Karpas-422 (cell line): ENCODE data around the gene GSPT1. TPM values are rescaled to one million over a fixed set of nuclear protein-coding genes. Genes with fewer than 3 reads are reported as not detected.

Experiments
- DNase-seq: peaks from one replicate; pipeline ENCODE4 v3.0.0-alpha.2; 2015
- H2AFZ ChIP-seq: fragments of 200-600 bp; sonication (generic); 2 replicates; pipeline ENCODE4 v1.6.1; 2014; ENCODE audit warnings: antibody characterized with exemption, low read length, mixed read lengths
- H3K27ac ChIP-seq: fragments of 200-600 bp; sonication (generic); 2 replicates; pipeline ENCODE4 v1.5.1; 2014; ENCODE audit warnings: mild to moderate bottlenecking, low read length, moderate library complexity
- H3K27me3 ChIP-seq: fragments of 200-600 bp; sonication (generic); 2 replicates; pipeline ENCODE4 v1.6.1; 2014; ENCODE audit warnings: low read length, mixed read lengths
- H3K36me3 ChIP-seq: fragments of 200-600 bp; sonication (generic); 2 replicates; pipeline ENCODE4 v1.6.1; 2014; ENCODE audit warnings: low read length, mixed read lengths; ENCODE audit not compliant: insufficient read depth
- H3K4me1 ChIP-seq: fragments of 200-600 bp; sonication (generic); 2 replicates; pipeline ENCODE4 v1.6.1; 2014; ENCODE audit warnings: mild to moderate bottlenecking, low read length, mixed read lengths
- H3K4me2 ChIP-seq: fragments of 200-600 bp; sonication (generic); 2 replicates; pipeline ENCODE4 v1.6.1; 2014; ENCODE audit warnings: low read length, low read depth, mild to moderate bottlenecking; ENCODE audit not compliant: poor library complexity, severe bottlenecking
- H3K4me3 ChIP-seq: fragments of 200-600 bp; sonication (generic); 2 replicates; pipeline ENCODE4 v1.5.1; 2014; ENCODE audit warnings: mild to moderate bottlenecking, antibody characterized with exemption, low read length, mixed read lengths
- H3K79me2 ChIP-seq: fragments of 200-600 bp; sonication (generic); 2 replicates; pipeline ENCODE4 v1.6.1; 2014; ENCODE audit warnings: mild to moderate bottlenecking, low read length, mixed read lengths
- H3K9ac ChIP-seq: fragments of 200-600 bp; sonication (generic); 2 replicates; pipeline ENCODE4 v1.6.0; 2014; ENCODE audit warnings: low read length
- H3K9me2 ChIP-seq: fragments of 200-600 bp; sonication (generic), shearing (Covaris generic); replicated peaks from 2 replicates; pipeline ENCODE4 v1.6.0; 2014; ENCODE audit warnings: mild to moderate bottlenecking, low read length, moderate library complexity; ENCODE audit not compliant: insufficient read depth
- H3K9me3 ChIP-seq: fragments of 300-700, 200-600 bp; sonication (generic); 2 replicates; pipeline ENCODE4 v1.6.1; 2014; ENCODE audit warnings: low read length, mixed read lengths
- H4K20me1 ChIP-seq: fragments of 200-600 bp; sonication (generic); 2 replicates; pipeline ENCODE4 v1.6.1; 2014; ENCODE audit warnings: mild to moderate bottlenecking, antibody characterized with exemption, low read length, low read depth; ENCODE audit not compliant: insufficient read depth
- total RNA-seq: library from RNA; depleted of rRNA; stranded (reverse); fragments of >200 nt; shearing (Covaris generic); gene quantifications from 2 replicates; pipeline ENCODE4 v1.2.3, GENCODE V29; 2014; ENCODE audit warnings: low replicate concordance

Gene GSPT1
- total RNA-seq, 1 experiment from 2014 or later: 80.2 TPM

DNA sequence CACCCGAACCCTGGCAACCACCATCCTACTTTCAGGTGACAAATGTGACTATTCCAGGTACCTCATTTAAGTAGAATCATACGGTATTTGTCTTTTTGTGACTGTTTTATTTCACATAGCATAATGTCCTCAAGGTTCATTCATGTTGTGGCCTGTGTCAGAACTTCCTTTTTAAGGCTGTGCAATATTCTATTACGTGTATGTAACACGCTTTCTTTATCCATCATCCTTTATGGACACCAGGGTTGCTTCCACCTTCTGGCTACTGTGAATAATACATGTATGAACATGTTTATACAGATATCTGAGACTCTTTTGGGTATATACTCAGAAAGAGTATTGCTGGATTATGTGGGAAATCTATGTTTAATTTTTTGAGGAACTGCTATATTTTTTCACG lies 35.7 kb downstream of the GSPT1 start:
- Histone ChIP-seq H3K27ac (no peak overlapping the region), H3K36me3 (peaks cover 56% of the 10 kb centered on the region), H3K9me3 (no peaks in the 10 kb centered on the region), H3K9me2 (no peaks in the 10 kb centered on the region), H3K4me3 (no peak overlapping the region), H4K20me1 (0 out of 2 replicates have a peak, but pooled peaks cover 4% of the 10 kb centered on the region), H3K9ac (no peak overlapping the region), H2AFZ (no peak overlapping the region), H3K4me2 (no peak overlapping the region), H3K4me1 (no peaks in the 10 kb centered on the region), H3K79me2 (peaks cover 34% of the 10 kb centered on the region), H3K27me3 (no peaks in the 10 kb centered on the region)
- no peak for DNase-seq

DNA sequence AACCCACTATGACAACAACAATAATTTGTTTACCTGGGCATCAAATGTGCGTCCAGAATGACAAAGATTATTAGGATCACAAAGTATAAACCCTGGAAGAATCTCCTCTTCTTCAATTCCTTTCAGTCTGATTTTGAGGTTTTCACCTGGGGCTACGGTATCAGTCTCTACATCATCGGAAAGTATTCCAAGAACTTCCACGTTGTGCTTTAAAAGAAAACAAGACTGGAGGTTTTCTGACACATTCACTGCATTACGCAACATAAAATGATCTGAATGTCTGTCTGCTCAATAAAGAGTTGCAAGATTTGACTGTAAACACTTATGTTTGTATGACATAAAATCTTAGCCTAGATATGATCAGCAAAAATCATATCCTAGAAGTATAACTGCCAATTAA lies 38.4 kb downstream of the GSPT1 start:
- Histone ChIP-seq H3K4me3 (no peak overlapping the region), H2AFZ (no peak overlapping the region), H3K9me3 (no peaks in the 10 kb centered on the region), H3K9ac (no peak overlapping the region), H3K27ac (no peak overlapping the region), H3K4me2 (no peak overlapping the region), H4K20me1 (0 out of 2 replicates have a peak, but pooled peaks cover 4% of the 10 kb centered on the region), H3K27me3 (no peaks in the 10 kb centered on the region), H3K36me3 (peaks cover 60% of the 10 kb centered on the region), H3K4me1 (no peaks in the 10 kb centered on the region), H3K79me2 (peaks cover 33% of the 10 kb centered on the region), H3K9me2 (no peaks in the 10 kb centered on the region)
- DNase-seq: no peak

DNA sequence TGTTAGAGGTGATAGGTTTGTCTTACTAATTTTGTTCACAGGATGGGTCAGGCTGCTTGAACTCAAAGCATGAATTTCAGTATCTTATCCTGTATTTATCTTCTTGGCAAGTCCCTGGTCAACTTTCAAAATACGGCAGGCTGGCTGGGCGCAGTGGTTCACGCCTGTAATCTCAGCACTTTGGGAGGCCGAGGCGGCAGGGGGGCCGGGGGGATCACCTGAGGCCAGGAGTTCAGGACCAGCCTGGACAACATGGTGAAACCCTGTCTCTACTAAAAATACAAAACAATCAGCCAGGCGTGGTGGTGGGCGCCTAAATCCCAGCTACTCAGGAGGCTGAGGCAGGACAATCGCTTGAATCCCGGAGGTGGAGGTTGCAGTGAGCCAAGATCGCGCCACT lies 39.5 kb downstream of the GSPT1 start:
- H3K9me2 ChIP-seq: no peaks in the 10 kb centered on the region
- no peaks in the 10 kb centered on the region for H3K9me3 ChIP-seq
- H3K4me2 ChIP-seq: no peak overlapping the region
- H3K9ac ChIP-seq: no peak overlapping the region
- no peak overlapping the region for H3K27ac ChIP-seq
- no peaks in the 10 kb centered on the region for H3K27me3 ChIP-seq
- peaks cover 35% of the 10 kb centered on the region for H3K79me2 ChIP-seq
- no peak overlapping the region for H3K4me3 ChIP-seq
- DNase-seq: no peak
- H3K4me1 ChIP-seq: peaks cover 4% of the 10 kb centered on the region; the same call in 1 of the 2 replicates
- H4K20me1 ChIP-seq: 0 out of 2 replicates have a peak, but pooled peaks cover 4% of the 10 kb centered on the region
- peaks cover 59% of the 10 kb centered on the region for H3K36me3 ChIP-seq
- H2AFZ ChIP-seq: no peak overlapping the region

DNA sequence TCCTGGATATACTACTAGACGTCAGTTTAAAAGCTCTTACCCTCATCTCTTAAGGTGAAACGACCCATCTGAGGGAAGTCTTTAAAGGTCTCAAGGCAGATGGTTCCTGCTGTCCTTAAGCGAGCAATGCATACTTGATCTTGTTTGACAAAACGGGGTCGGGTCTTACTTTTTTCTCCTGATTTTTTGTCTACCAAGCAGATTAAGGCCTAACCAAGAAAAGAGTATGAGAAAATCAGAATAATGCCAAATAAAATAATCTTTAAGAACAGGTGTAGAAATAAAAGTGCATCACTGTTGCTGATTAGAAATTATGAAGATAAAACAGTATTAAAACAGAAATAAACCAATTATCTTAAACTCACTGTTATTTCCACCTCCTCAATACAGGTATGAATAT lies 40.0 kb downstream of the GSPT1 start:
- Histone ChIP-seq H3K9me3 (no peaks in the 10 kb centered on the region), H3K79me2 (peaks cover 36% of the 10 kb centered on the region), H2AFZ (no peak overlapping the region), H3K36me3 (peaks cover 61% of the 10 kb centered on the region), H4K20me1 (0 out of 2 replicates have a peak, but pooled peaks cover 4% of the 10 kb centered on the region), H3K4me3 (no peak overlapping the region), H3K4me2 (no peak overlapping the region), H3K4me1 (peaks cover 4% of the 10 kb centered on the region; the same call in 1 of the 2 replicates), H3K27me3 (no peaks in the 10 kb centered on the region), H3K27ac (no peak overlapping the region), H3K9me2 (no peaks in the 10 kb centered on the region), H3K9ac (no peak overlapping the region)
- no peak for DNase-seq

DNA sequence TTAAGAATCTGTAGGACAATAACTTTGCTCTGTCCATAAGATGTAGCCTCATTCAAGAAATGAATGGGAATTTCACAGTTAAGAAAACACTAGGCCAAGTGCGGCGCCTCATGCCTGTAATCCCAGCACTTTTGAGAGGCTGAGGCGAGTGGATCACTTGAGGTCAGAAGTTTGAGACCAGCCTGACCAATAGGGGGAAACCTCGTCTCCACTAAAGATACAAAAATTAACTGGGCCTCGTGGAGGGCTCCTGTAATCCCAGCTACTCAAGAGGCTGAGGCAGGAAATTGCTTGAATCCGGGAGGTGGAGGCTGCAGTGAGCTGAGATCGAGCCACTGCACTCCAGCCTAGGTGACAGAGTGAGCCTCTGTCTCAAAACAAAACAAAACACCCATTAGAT lies 44.6 kb downstream of the GSPT1 start:
- Histone ChIP-seq H3K9me2 (no peaks in the 10 kb centered on the region), H3K79me2 (peaks cover 58% of the 10 kb centered on the region), H3K9ac (no peak overlapping the region), H3K4me2 (no peak overlapping the region), H3K27me3 (no peaks in the 10 kb centered on the region), H3K9me3 (no peaks in the 10 kb centered on the region), H3K4me3 (no peak overlapping the region), H3K4me1 (peaks cover 4% of the 10 kb centered on the region; the same call in 1 of the 2 replicates), H3K27ac (no peak overlapping the region), H4K20me1 (no peaks in the 10 kb centered on the region), H2AFZ (no peak overlapping the region), H3K36me3 (peaks cover 62% of the 10 kb centered on the region)
- no peak for DNase-seq

DNA sequence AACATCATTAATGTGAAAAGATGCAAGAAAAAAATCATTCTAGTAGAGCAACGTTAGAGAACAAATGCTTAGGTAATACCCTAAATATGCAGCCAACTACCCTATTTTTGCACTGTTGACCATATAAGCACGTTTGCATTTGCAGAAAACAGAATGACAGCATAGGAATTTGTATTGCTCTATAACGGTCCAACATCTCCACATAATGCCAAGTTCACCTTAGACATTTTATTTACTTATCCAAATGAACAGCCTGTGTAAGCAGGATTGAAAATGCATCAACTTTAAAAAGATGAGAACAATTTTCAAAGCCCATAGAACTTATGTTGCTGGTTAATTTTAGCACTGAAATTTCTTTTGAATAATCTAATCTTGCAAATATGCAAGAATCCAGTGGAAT lies 45.4 kb downstream of the GSPT1 start:
- Histone ChIP-seq H3K4me3 (no peak overlapping the region), H3K9me2 (no peaks in the 10 kb centered on the region), H3K27me3 (no peaks in the 10 kb centered on the region), H3K4me2 (no peak overlapping the region), H3K9ac (no peak overlapping the region), H3K79me2 (peaks cover 57% of the 10 kb centered on the region), H3K9me3 (no peaks in the 10 kb centered on the region), H3K4me1 (peaks cover 12% of the 10 kb centered on the region), H2AFZ (no peak overlapping the region), H3K27ac (no peak overlapping the region), H3K36me3 (peaks cover 54% of the 10 kb centered on the region), H4K20me1 (no peaks in the 10 kb centered on the region)
- no peak for DNase-seq

DNA sequence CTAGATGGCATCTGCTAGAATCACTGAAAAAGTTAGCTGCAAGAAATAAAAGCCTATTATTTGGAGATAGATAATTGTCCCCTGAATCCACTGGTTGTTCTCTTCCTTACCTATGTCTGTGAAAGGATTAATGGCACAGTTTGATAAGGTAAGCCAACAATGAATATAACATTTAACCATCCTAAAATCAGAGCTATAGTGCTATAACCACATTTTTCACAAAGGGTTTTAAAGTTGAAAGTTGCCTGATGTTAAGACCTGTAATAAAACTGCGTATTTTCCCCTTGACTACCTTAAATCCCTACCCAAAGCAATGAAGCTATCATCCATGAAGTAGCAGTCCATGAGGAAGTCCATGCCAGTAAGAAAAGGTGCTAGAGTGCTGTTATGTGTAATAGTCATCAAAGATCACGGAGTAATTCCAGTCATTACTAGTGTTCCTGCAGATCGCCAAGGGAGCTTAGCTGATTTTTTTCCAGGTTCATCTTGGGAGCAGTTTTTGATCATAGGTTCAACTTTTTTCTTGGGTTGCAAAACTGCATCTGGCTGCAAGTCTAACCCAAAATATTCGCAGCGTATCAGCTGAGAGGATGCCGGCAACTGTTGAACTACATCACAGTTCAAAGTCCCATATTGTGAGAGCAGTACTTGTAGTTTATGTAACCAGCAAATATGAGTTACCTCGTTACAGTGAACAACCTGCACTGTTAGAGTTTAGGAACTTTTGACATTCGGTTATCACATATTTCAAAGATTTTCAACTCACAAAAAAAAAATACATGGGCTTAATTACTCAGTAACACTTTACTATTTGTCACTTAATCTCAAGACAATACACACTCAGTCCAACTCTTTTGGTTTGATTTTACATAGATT lies 46.2 kb downstream of the GSPT1 start:
- Histone ChIP-seq H3K4me2 (no peak overlapping the region), H3K9ac (no peak overlapping the region), H3K36me3 (peaks cover 54% of the 10 kb centered on the region), H3K27ac (no peak overlapping the region), H3K4me1 (peaks cover 20% of the 10 kb centered on the region), H3K27me3 (no peaks in the 10 kb centered on the region), H3K9me3 (no peaks in the 10 kb centered on the region), H4K20me1 (no peaks in the 10 kb centered on the region), H3K9me2 (no peaks in the 10 kb centered on the region), H2AFZ (no peak overlapping the region), H3K79me2 (peaks cover 64% of the 10 kb centered on the region), H3K4me3 (no peak overlapping the region)
- no peak for DNase-seq

DNA sequence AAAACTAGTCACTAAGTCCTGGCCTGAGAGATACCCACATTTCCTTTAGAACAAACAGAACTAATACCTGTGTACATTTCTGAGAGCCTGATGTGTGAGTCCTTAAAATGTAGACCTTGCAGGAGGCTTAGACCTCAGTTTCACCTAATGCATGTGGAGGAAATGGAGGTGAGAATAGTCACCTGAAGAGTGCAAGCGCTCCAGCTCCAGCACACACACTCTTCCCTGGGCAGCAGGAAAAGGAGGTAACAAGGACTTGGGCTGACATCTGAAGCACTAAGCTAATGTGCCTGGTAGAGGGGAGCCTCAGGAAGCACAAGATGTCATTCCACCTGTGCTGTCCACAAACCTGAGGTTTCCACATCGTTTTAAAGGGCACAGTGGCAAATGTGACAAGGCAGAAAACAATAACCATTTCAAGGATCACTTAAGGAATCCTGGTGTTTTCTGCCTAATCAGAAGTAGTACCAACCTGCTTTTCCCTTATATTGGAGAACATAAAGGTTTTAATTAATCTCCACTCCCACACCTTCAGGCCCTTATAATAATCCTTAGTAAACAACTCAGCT lies 47.3 kb downstream of the GSPT1 start:
- Histone ChIP-seq H3K27me3 (no peaks in the 10 kb centered on the region), H2AFZ (no peak overlapping the region), H3K4me1 (peaks cover 20% of the 10 kb centered on the region), H4K20me1 (no peaks in the 10 kb centered on the region), H3K4me3 (no peak overlapping the region), H3K4me2 (no peak overlapping the region), H3K36me3 (peaks cover 46% of the 10 kb centered on the region), H3K79me2 (peaks cover 69% of the 10 kb centered on the region), H3K9me2 (no peaks in the 10 kb centered on the region), H3K27ac (no peak overlapping the region), H3K9ac (no peak overlapping the region), H3K9me3 (no peaks in the 10 kb centered on the region)
- DNase-seq: no peak
